Peyer's patch (tissue), 4 donors: ENCODE measurements around the gene VTCN1.

Experiments used
- POLR2A ChIP-seq, 2 donors: fragments of 450-650 bp; IDR thresholded peaks; one replicate each; pipeline ENCODE4 v1.5.1; 2017; ENCODE audit warnings: antibody characterized with exemption in 2 of 2, mild to moderate bottlenecking in 2 of 2, moderate library complexity in 2 of 2
- TF ChIP-seq, protein P1 (sequence below), 6 experiments: fragments of 450-650 bp in 4 of 6; fragments of 200-600 bp in 2 of 6; sonication (generic) in 1 of 6; IDR thresholded peaks; one replicate each; pipeline ENCODE4 v1.5.1; 2017 to 2019; ENCODE audit warnings: antibody characterized with exemption in 6 of 6, mild to moderate bottlenecking in 3 of 6, moderate library complexity in 1 of 6

DNA sequence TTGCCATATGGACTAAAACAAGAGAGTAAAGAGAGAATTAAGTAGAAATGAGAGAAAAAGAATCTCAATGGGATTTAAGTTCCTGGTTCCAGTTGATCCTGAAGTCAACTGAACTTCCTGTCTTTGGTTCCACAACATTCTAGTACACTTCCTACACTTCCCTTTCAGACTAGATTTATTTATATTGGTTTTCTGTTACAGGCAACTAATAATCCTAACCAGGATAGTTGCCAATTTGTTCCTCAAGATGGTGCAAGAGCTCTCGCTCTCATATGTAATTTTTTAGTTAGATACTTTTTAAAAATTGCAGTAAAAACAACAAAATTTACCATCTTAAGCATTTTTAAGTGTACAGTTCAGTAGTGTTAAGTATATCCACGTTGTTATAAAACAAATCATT, 60.4 kb downstream of the VTCN1 start:
- TF ChIP-seq, protein P1, sequence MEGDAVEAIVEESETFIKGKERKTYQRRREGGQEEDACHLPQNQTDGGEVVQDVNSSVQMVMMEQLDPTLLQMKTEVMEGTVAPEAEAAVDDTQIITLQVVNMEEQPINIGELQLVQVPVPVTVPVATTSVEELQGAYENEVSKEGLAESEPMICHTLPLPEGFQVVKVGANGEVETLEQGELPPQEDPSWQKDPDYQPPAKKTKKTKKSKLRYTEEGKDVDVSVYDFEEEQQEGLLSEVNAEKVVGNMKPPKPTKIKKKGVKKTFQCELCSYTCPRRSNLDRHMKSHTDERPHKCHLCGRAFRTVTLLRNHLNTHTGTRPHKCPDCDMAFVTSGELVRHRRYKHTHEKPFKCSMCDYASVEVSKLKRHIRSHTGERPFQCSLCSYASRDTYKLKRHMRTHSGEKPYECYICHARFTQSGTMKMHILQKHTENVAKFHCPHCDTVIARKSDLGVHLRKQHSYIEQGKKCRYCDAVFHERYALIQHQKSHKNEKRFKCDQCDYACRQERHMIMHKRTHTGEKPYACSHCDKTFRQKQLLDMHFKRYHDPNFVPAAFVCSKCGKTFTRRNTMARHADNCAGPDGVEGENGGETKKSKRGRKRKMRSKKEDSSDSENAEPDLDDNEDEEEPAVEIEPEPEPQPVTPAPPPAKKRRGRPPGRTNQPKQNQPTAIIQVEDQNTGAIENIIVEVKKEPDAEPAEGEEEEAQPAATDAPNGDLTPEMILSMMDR (IDR thresholded peaks at IDR 0.05), result no peak
- TF ChIP-seq POLR2A (IDR thresholded peaks at IDR 0.05), result no peak
